PFSK-1 (cell line): ENCODE results near the gene SAMD1.
A peak's percentile ranks its signal among the peaks of the same experiment; 100 is the strongest.

Experiments
- FOXP2 ChIP-seq: optimal IDR thresholded peaks from 2 replicates; pipeline ENCODE3; 2011; ENCODE audit warnings: borderline replicate concordance, control low read depth, inconsistent platforms; ENCODE audit not compliant: insufficient read depth; ENCODE audit errors: extremely low read length, extremely low read depth
- POLR2AphosphoS5 ChIP-seq: IDR thresholded peaks from 2 replicates; pipeline ENCODE4 v1.6.1; 2012; ENCODE audit warnings: low read depth, mild to moderate bottlenecking, control low read depth, low read length, moderate library complexity
- SIN3A ChIP-seq: IDR thresholded peaks from 2 replicates; pipeline ENCODE4 v1.6.1; 2012; ENCODE audit warnings: mild to moderate bottlenecking, low read length, moderate library complexity, borderline replicate concordance; ENCODE audit not compliant: insufficient read depth
- TAF1 ChIP-seq: IDR thresholded peaks from 2 replicates; pipeline ENCODE4 v1.6.1; 2012; ENCODE audit warnings: low read length, control low read depth, borderline replicate concordance; ENCODE audit not compliant: insufficient read depth
- TF ChIP-seq, protein P1 (sequence below), 2 experiments: IDR thresholded peaks; 2 replicates each; pipeline versions ENCODE4 v1.6.1 to v1.8.0; 2011 to 2012; ENCODE audit warnings: low read depth in 2 of 2, low read length in 2 of 2, control low read depth in 1 of 2, inconsistent platforms in 1 of 2, mild to moderate bottlenecking in 1 of 2, moderate library complexity in 1 of 2; ENCODE audit not compliant: insufficient read depth in 1 of 2

The SAMD1 gene

DNA sequence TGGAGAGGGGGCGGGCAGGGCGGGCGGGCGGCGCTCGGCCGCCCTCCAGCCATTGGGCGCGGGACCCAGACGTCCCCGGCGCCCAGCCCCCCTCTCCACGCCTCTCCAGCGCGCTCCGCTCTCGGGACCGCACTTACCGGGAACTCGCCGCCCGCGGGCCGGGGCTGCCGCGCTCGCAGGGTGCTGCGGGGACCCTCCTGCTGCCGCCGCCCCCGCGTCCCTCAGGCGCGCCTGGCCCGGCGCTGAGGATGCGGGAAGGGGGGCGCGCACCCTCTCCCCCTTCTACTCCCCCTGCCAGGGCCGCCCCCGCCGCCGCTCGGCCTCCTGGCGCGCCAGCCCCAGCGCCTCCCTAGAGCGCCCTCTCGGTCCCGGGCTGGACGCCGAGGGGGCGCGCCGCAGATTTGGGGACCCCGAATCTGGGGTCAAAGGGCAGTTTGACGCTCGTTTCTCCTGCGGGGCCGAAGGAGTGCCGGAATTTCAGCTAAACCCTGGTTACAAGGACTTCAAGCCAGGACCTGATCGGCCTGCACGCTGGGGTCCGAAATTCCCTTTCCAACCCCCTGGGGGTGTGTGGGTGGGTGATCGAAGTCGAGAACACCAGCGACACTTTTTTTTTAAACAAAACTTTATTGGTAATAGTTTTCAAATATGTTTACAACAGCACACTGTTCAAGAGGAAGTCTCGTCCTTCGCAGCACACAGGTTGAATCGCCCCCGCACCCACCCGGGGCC lies 696 bp upstream of the SAMD1 start:
- no peak for TF ChIP-seq FOXP2
- TF ChIP-seq, protein P1, sequence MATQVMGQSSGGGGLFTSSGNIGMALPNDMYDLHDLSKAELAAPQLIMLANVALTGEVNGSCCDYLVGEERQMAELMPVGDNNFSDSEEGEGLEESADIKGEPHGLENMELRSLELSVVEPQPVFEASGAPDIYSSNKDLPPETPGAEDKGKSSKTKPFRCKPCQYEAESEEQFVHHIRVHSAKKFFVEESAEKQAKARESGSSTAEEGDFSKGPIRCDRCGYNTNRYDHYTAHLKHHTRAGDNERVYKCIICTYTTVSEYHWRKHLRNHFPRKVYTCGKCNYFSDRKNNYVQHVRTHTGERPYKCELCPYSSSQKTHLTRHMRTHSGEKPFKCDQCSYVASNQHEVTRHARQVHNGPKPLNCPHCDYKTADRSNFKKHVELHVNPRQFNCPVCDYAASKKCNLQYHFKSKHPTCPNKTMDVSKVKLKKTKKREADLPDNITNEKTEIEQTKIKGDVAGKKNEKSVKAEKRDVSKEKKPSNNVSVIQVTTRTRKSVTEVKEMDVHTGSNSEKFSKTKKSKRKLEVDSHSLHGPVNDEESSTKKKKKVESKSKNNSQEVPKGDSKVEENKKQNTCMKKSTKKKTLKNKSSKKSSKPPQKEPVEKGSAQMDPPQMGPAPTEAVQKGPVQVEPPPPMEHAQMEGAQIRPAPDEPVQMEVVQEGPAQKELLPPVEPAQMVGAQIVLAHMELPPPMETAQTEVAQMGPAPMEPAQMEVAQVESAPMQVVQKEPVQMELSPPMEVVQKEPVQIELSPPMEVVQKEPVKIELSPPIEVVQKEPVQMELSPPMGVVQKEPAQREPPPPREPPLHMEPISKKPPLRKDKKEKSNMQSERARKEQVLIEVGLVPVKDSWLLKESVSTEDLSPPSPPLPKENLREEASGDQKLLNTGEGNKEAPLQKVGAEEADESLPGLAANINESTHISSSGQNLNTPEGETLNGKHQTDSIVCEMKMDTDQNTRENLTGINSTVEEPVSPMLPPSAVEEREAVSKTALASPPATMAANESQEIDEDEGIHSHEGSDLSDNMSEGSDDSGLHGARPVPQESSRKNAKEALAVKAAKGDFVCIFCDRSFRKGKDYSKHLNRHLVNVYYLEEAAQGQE (IDR thresholded peaks at IDR 0.05; ENCODE audit: insufficient read depth in 1 of 2, low read depth in 2 of 2, low read length in 2 of 2), result no peak
- TF ChIP-seq SIN3A, result peak; percentile 24; the same call in 1 of the 2 replicates
- TF ChIP-seq POLR2AphosphoS5, result no peak; the same call in 1 of the 2 replicates
- TF ChIP-seq TAF1, result no peak

DNA sequence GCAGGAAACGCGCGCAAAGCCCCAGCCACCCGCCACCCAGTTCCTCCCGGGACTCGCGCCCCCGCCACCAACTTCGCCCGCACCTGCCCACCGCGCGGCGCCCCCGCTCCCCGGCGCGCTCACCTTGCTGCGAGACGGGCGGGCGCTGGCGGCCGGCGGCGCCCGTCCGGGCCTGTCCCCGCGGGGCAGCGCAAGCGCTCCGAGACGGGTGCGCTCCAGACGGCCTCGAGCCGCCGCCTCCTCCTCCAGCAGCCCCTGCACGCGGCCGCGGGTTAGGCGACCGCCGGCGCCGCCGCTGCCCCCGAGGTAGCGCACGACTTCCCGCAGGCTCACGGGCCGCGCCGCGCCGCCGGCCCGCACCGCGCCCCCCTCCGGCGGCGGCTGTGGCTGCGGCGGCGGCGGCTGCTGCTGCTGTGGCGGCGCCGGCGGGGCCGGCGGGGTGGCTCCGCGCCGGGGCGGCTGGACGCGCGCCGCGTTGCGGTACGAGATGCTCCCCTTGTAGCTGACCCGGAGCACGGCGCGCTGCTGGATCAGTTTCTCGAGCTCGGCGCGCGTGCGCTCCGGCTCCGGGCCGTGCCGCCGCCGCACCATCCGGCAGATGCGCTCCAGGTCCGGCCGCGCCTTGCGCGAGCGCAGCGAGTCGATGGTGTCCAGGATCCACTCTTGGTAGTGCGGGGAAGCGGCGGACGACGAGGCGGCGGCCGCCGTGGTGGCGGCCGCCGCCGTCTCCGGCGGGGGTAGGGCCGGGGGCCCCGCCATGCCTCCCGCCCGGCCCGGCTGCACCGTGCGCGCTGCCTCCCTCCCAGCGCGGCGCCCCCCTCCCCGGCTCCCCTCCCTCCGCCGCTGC lies 666 bp downstream of the SAMD1 start:
- TF ChIP-seq SIN3A (no peak), TAF1 (no peak), FOXP2 (peak; percentile 6)
- TF ChIP-seq, protein P1 (IDR thresholded peaks at IDR 0.05; ENCODE audit: insufficient read depth in 1 of 2, low read depth in 2 of 2, low read length in 2 of 2), result no peak

DNA sequence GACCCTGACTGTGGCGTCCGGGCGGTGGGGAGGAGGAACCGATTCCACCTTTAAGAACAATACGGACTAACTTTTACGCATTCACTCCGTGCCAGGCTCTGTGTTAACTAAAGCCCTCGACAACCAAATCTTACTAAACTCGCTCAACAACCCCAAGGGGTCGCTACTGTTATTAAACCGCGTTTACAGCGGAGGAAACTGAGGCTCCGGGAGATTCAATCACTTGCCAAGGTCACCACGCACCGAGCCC lies 1.2 kb downstream of the SAMD1 start:
- TF ChIP-seq FOXP2, result no peak
- no peak for TF ChIP-seq POLR2AphosphoS5
- no peak for TF ChIP-seq TAF1
- TF ChIP-seq, protein P1 (IDR thresholded peaks at IDR 0.05; ENCODE audit: insufficient read depth in 1 of 2, low read depth in 2 of 2, low read length in 2 of 2), result no peak
- TF ChIP-seq SIN3A, result no peak

DNA sequence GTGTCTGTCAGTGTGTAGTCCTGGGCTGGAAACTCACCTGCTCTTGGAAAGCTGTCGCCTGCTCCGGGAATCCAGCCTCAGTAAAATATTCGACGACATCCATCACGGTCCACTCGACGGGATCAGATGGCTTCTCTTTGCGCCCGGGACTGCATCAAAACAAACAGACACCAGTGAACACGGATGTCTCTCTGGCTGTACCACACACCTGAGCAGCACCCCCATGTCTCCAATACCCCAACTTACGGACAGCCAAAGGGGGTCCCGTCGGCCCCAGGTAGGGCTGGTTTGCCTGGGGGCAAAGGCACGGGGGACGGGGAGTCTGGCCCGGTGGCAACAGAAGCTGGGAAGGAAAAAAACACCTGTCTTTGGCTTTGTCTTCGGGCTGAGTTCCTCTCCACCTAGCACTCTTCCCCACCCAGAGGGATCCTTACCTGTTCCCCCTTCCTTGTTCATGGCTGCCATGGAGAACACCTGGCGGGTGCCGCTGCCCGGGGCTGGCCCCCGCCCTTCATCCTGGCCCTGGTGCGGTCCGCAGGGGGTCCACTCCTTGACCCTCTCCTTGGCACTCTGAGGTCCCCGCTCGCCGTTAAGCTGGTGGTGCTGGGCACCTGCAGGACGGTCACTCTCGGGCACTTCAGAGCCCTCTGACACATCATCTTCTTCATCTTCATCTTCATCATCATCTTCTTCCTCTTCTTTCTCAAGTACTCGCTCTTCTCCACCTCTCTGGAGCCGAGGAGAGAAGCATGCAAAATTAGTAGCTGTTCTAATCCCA lies 1.7 kb downstream of the SAMD1 start:
- no peak for TF ChIP-seq FOXP2
- no peak for TF ChIP-seq POLR2AphosphoS5
- TF ChIP-seq, protein P1 (IDR thresholded peaks at IDR 0.05; ENCODE audit: insufficient read depth in 1 of 2, low read depth in 2 of 2, low read length in 2 of 2), result no peak
- no peak for TF ChIP-seq TAF1
- TF ChIP-seq SIN3A, result no peak
